ENCODE measurements around the gene CYS1. TPM values are rescaled to one million over a fixed set of nuclear protein-coding genes. Genes with fewer than 3 reads are reported as not detected.

Gene CYS1
- total and polyA plus RNA-seq, 2 of the 13 experiments (the other 11 are each of a cell fraction or from before 2014, with no cell fraction given) = 0.04 TPM; not detected in 1

DNA sequence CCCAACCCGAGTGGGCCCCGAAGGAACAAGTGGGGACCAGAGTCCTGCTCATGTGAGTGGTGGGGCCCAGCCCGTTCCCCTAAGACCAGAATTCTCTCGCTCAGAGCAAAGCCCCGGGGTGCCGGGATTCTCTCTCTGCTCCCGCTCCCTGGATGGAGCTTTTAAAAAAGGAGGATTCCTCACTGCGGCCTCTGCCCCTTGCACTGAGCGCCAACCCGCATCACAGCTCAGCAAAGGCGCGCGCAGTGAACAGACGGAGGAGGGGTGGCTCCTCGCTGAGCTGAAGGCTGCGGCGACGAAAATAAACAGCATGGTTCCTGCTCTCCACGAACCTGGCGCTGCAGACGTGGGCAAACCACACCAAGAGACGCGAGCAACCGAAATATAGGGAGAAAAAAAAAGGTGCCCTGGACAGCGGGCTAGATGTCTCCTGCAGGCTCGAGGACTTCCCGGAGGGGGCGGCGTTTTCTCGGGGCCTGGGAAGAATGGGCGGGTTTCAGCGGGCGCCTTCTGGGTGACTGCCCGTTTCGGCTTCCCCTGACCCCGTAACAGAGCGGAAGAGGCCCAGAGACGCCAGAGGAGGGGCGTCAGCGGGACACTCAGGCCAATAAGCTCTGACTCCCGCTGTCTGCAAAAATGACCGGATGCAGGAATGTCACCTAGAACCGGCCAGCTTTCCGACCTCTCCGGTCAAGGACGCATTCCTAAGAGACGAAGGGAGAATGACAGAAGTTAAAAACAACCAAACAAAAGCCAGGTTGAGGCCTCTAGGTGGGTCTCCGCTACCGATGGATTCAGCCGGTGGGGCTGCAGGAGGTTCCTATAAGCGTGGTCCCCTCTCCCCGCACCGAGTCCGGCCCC is 37.7 kb downstream of the CYS1 start (continued):
- TF ChIP-seq, protein P1, sequence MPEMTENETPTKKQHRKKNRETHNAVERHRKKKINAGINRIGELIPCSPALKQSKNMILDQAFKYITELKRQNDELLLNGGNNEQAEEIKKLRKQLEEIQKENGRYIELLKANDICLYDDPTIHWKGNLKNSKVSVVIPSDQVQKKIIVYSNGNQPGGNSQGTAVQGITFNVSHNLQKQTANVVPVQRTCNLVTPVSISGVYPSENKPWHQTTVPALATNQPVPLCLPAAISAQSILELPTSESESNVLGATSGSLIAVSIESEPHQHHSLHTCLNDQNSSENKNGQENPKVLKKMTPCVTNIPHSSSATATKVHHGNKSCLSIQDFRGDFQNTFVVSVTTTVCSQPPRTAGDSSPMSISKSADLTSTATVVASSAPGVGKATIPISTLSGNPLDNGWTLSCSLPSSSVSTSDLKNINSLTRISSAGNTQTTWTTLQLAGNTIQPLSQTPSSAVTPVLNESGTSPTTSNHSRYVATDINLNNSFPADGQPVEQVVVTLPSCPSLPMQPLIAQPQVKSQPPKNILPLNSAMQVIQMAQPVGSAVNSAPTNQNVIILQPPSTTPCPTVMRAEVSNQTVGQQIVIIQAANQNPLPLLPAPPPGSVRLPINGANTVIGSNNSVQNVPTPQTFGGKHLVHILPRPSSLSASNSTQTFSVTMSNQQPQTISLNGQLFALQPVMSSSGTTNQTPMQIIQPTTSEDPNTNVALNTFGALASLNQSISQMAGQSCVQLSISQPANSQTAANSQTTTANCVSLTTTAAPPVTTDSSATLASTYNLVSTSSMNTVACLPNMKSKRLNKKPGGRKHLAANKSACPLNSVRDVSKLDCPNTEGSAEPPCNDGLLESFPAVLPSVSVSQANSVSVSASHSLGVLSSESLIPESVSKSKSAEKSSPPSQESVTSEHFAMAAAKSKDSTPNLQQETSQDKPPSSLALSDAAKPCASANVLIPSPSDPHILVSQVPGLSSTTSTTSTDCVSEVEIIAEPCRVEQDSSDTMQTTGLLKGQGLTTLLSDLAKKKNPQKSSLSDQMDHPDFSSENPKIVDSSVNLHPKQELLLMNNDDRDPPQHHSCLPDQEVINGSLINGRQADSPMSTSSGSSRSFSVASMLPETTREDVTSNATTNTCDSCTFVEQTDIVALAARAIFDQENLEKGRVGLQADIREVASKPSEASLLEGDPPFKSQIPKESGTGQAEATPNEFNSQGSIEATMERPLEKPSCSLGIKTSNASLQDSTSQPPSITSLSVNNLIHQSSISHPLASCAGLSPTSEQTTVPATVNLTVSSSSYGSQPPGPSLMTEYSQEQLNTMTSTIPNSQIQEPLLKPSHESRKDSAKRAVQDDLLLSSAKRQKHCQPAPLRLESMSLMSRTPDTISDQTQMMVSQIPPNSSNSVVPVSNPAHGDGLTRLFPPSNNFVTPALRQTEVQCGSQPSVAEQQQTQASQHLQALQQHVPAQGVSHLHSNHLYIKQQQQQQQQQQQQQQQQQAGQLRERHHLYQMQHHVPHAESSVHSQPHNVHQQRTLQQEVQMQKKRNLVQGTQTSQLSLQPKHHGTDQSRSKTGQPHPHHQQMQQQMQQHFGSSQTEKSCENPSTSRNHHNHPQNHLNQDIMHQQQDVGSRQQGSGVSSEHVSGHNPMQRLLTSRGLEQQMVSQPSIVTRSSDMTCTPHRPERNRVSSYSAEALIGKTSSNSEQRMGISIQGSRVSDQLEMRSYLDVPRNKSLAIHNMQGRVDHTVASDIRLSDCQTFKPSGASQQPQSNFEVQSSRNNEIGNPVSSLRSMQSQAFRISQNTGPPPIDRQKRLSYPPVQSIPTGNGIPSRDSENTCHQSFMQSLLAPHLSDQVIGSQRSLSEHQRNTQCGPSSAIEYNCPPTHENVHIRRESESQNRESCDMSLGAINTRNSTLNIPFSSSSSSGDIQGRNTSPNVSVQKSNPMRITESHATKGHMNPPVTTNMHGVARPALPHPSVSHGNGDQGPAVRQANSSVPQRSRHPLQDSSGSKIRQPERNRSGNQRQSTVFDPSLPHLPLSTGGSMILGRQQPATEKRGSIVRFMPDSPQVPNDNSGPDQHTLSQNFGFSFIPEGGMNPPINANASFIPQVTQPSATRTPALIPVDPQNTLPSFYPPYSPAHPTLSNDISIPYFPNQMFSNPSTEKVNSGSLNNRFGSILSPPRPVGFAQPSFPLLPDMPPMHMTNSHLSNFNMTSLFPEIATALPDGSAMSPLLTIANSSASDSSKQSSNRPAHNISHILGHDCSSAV (CRISPR knock-in tag; IDR thresholded peaks at IDR 0.05; ENCODE audit: borderline replicate concordance) = no peak
- TF ChIP-seq ZNF225 (CRISPR knock-in tag; IDR thresholded peaks at IDR 0.05) (no peak), TCF7 (IDR thresholded peaks at IDR 0.05; ENCODE audit: low read depth) (no peak), ZBTB20 (CRISPR knock-in tag; IDR thresholded peaks at IDR 0.05; ENCODE audit: borderline replicate concordance, low read depth) (no peak), SNRNP70 (IDR thresholded peaks at IDR 0.05; ENCODE audit: low read depth, low read length) (no peak), IRX3 (CRISPR knock-in tag; IDR thresholded peaks at IDR 0.05; ENCODE audit: borderline replicate concordance, low read depth) (no peak), ZNF296 (CRISPR knock-in tag; conservative IDR thresholded peaks at IDR 0.05) (no peak), GTF2F1 (IDR thresholded peaks at IDR 0.05; ENCODE audit: low read length) (no peak), HNF4G (IDR thresholded peaks at IDR 0.05; ENCODE audit: borderline replicate concordance, low read depth, low read length) (no peak), HNF4G (CRISPR knock-in tag; IDR thresholded peaks at IDR 0.05; ENCODE audit: borderline replicate concordance, low read depth) (no peak), ZNF333 (CRISPR knock-in tag; IDR thresholded peaks at IDR 0.05; ENCODE audit: borderline replicate concordance) (peak; percentile 69; the same call in 1 of the 2 replicates), SP1 (IDR thresholded peaks at IDR 0.05) (no peak), SP1 (CRISPR knock-in tag; IDR thresholded peaks at IDR 0.05) (0 out of 2 replicates have a peak, but pooled peaks have one; percentile 20), ZNF160 (CRISPR knock-in tag; IDR thresholded peaks at IDR 0.05) (no peak), NFYB (CRISPR knock-in tag; IDR thresholded peaks at IDR 0.05) (no peak)
- TF ChIP-seq, protein P2, sequence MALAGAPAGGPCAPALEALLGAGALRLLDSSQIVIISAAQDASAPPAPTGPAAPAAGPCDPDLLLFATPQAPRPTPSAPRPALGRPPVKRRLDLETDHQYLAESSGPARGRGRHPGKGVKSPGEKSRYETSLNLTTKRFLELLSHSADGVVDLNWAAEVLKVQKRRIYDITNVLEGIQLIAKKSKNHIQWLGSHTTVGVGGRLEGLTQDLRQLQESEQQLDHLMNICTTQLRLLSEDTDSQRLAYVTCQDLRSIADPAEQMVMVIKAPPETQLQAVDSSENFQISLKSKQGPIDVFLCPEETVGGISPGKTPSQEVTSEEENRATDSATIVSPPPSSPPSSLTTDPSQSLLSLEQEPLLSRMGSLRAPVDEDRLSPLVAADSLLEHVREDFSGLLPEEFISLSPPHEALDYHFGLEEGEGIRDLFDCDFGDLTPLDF (CRISPR knock-in tag; IDR thresholded peaks at IDR 0.05) = no peak; the same call in 1 of the 2 replicates
- TF ChIP-seq, protein P3, sequence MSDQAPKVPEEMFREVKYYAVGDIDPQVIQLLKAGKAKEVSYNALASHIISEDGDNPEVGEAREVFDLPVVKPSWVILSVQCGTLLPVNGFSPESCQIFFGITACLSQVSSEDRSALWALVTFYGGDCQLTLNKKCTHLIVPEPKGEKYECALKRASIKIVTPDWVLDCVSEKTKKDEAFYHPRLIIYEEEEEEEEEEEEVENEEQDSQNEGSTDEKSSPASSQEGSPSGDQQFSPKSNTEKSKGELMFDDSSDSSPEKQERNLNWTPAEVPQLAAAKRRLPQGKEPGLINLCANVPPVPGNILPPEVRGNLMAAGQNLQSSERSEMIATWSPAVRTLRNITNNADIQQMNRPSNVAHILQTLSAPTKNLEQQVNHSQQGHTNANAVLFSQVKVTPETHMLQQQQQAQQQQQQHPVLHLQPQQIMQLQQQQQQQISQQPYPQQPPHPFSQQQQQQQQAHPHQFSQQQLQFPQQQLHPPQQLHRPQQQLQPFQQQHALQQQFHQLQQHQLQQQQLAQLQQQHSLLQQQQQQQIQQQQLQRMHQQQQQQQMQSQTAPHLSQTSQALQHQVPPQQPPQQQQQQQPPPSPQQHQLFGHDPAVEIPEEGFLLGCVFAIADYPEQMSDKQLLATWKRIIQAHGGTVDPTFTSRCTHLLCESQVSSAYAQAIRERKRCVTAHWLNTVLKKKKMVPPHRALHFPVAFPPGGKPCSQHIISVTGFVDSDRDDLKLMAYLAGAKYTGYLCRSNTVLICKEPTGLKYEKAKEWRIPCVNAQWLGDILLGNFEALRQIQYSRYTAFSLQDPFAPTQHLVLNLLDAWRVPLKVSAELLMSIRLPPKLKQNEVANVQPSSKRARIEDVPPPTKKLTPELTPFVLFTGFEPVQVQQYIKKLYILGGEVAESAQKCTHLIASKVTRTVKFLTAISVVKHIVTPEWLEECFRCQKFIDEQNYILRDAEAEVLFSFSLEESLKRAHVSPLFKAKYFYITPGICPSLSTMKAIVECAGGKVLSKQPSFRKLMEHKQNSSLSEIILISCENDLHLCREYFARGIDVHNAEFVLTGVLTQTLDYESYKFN (CRISPR knock-in tag; conservative IDR thresholded peaks at IDR 0.05) = 0 out of 2 replicates have a peak, but pooled peaks have one; percentile 34

Measured in HepG2 (cell line).